Measurements from ENCODE around the gene HSPA6.
"Not testable (repeated sequence)": the region's sequence is repeated elsewhere in the genome, so short reads cannot be mapped to it uniquely, and the experiment has no call there.

DNA sequence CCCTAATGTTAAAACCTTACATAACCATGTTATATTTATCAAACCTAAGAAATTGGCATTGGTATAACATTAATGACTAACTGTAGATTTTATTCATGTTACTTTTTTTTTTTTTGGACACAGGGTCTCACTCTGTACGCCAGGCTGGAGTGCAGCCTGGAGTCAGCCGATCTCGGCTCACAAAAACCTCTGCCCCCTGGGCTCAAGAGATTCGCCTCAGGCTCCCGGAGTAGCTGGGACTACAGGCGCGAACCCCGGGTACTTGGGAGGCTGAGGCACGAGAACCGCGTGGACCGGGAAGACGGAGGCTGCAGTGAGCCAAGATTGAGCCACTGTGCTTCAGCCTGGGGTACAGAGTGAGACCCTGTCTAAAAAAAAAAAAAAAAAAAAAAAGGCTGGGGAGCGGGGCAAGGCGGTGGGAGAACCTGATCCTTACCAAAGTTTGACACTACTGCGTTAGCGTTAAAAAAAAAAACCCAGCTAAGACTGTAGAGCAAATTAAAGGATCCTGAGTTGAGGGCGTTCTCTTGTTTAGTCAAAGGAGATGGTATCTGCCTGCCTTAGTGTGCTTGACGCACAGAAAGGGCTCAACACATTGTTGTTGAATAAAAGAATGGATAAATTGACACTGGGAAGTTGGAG is 5.2 kb downstream of the HSPA6 start:
- TF ChIP-seq POLR2A (IDR thresholded peaks at IDR 0.05), result not testable (repeated sequence)
- TF ChIP-seq, protein P1, sequence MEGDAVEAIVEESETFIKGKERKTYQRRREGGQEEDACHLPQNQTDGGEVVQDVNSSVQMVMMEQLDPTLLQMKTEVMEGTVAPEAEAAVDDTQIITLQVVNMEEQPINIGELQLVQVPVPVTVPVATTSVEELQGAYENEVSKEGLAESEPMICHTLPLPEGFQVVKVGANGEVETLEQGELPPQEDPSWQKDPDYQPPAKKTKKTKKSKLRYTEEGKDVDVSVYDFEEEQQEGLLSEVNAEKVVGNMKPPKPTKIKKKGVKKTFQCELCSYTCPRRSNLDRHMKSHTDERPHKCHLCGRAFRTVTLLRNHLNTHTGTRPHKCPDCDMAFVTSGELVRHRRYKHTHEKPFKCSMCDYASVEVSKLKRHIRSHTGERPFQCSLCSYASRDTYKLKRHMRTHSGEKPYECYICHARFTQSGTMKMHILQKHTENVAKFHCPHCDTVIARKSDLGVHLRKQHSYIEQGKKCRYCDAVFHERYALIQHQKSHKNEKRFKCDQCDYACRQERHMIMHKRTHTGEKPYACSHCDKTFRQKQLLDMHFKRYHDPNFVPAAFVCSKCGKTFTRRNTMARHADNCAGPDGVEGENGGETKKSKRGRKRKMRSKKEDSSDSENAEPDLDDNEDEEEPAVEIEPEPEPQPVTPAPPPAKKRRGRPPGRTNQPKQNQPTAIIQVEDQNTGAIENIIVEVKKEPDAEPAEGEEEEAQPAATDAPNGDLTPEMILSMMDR (IDR thresholded peaks at IDR 0.05), result not testable (repeated sequence)
